Liver (tissue), 9 donors: ENCODE results near the gene TTLL5. TPM values are rescaled to one million over a fixed set of nuclear protein-coding genes. Genes with fewer than 3 reads are reported as not detected.

ENCODE experiments used
- DNase-seq: peaks from one replicate; pipeline ENCODE4 v3.0.0-alpha.2; 2017; ENCODE audit warnings: low spot score
- H3K27ac ChIP-seq, 2 donors: one replicate each; pipeline ENCODE4 v1.7.0; 2013; ENCODE audit warnings: inconsistent platforms in 2 of 2, low read length in 2 of 2, control low read depth in 1 of 2, low read depth in 1 of 2, mild to moderate bottlenecking in 1 of 2
- H3K27me3 ChIP-seq, 4 donors: one replicate each; pipeline versions ENCODE4 v1.6.1 to v1.7.0; 2013; ENCODE audit warnings: low read length in 3 of 4, inconsistent platforms in 1 of 4, mild to moderate bottlenecking in 1 of 4, moderate library complexity in 1 of 4; ENCODE audit not compliant: control insufficient read depth in 4 of 4, insufficient read depth in 4 of 4
- H3K36me3 ChIP-seq, 4 donors: one replicate each; pipeline versions ENCODE4 v1.6.1 to v1.7.0; 2013; ENCODE audit warnings: low read length in 3 of 4, mild to moderate bottlenecking in 3 of 4, low read depth in 1 of 4, moderate library complexity in 1 of 4; ENCODE audit not compliant: control insufficient read depth in 4 of 4, insufficient read depth in 3 of 4
- H3K4me1 ChIP-seq, 4 donors: one replicate each; pipeline versions ENCODE4 v1.6.1 to v1.7.0; 2013; ENCODE audit warnings: low read length in 3 of 4, mild to moderate bottlenecking in 3 of 4, moderate library complexity in 1 of 4; ENCODE audit not compliant: control insufficient read depth in 4 of 4, insufficient read depth in 4 of 4
- H3K4me3 ChIP-seq, 3 donors: one replicate each; pipeline versions ENCODE4 v1.6.1 to v1.7.0; 2013; ENCODE audit warnings: low read length in 3 of 3, control low read depth in 1 of 3, low read depth in 1 of 3, mild to moderate bottlenecking in 1 of 3
- H3K9ac ChIP-seq, 2 donors: one replicate each; pipeline ENCODE4 v1.7.0; 2013; ENCODE audit warnings: low read length in 2 of 2, mild to moderate bottlenecking in 2 of 2, moderate library complexity in 2 of 2, control low read depth in 1 of 2, low read depth in 1 of 2
- H3K9me3 ChIP-seq, 4 donors: one replicate each; pipeline versions ENCODE4 v1.6.1 to v1.7.0; 2013; ENCODE audit warnings: low read length in 3 of 4; ENCODE audit not compliant: control insufficient read depth in 4 of 4
- ATF3 ChIP-seq: IDR thresholded peaks from 2 replicates; pipeline ENCODE4 v1.6.1; 2016; ENCODE audit warnings: antibody characterized with exemption
- CTCF ChIP-seq: fragments of 150-350 bp; IDR thresholded peaks from 2 replicates; pipeline ENCODE4 v1.5.1; 2017; ENCODE audit warnings: improper control_type of control experiment, low read depth, low read length; ENCODE audit not compliant: missing input control
- EGR1 ChIP-seq, 2 donors: IDR thresholded peaks; 2 replicates each; pipeline ENCODE4 v1.6.1; 2016 to 2018; ENCODE audit warnings: antibody characterized with exemption in 2 of 2, low read depth in 2 of 2
- FOXA1 ChIP-seq: IDR thresholded peaks from 2 replicates; pipeline ENCODE4 v1.6.1; 2016; ENCODE audit warnings: antibody characterized with exemption
- FOXA2 ChIP-seq: IDR thresholded peaks from 2 replicates; pipeline ENCODE4 v1.6.1; 2016; ENCODE audit warnings: antibody characterized with exemption
- GABPA ChIP-seq, 2 donors: IDR thresholded peaks in 1 of 2; conservative IDR thresholded peaks in 1 of 2; 2 replicates each; pipeline ENCODE4 v1.6.1; 2016; ENCODE audit warnings: antibody characterized with exemption in 2 of 2, mild to moderate bottlenecking in 1 of 2, moderate library complexity in 1 of 2
- HNF4A ChIP-seq, 2 donors: conservative IDR thresholded peaks; 2 replicates each; pipeline ENCODE4 v1.6.1; 2016; ENCODE audit warnings: antibody characterized with exemption in 2 of 2, mild to moderate bottlenecking in 2 of 2
- HNF4G ChIP-seq: IDR thresholded peaks from 2 replicates; pipeline ENCODE4 v1.6.1; 2016; ENCODE audit warnings: antibody characterized with exemption
- JUND ChIP-seq, 2 donors: IDR thresholded peaks; 2 replicates each; pipeline ENCODE4 v1.6.1; 2016; ENCODE audit warnings: antibody characterized with exemption in 2 of 2
- MAX ChIP-seq: IDR thresholded peaks from 2 replicates; pipeline ENCODE4 v1.6.1; 2016; ENCODE audit warnings: antibody characterized with exemption
- NR2F2 ChIP-seq: IDR thresholded peaks from 2 replicates; pipeline ENCODE4 v1.6.1; 2016; ENCODE audit warnings: antibody characterized with exemption
- RAD21 ChIP-seq, 2 donors: IDR thresholded peaks; 2 replicates each; pipeline ENCODE4 v1.6.1; 2016; ENCODE audit warnings: antibody characterized with exemption in 2 of 2, mild to moderate bottlenecking in 2 of 2
- REST ChIP-seq: IDR thresholded peaks from 2 replicates; pipeline ENCODE4 v1.6.1; 2016; ENCODE audit warnings: antibody characterized with exemption, mild to moderate bottlenecking
- RXRA ChIP-seq, 2 donors: IDR thresholded peaks; 2 replicates each; pipeline ENCODE4 v1.6.1; 2017 to 2018; ENCODE audit warnings: antibody characterized with exemption in 2 of 2, mild to moderate bottlenecking in 1 of 2
- SP1 ChIP-seq: IDR thresholded peaks from 2 replicates; pipeline ENCODE4 v1.6.1; 2018; ENCODE audit warnings: antibody characterized with exemption, mild to moderate bottlenecking
- TAF1 ChIP-seq: conservative IDR thresholded peaks from 2 replicates; pipeline ENCODE4 v1.6.1; 2016; ENCODE audit warnings: antibody characterized with exemption, mild to moderate bottlenecking
- YY1 ChIP-seq: IDR thresholded peaks from 2 replicates; pipeline ENCODE4 v1.6.1; 2016; ENCODE audit warnings: antibody characterized with exemption, mild to moderate bottlenecking
- ZBTB33 ChIP-seq: IDR thresholded peaks from 2 replicates; pipeline ENCODE4 v1.6.1; 2016; ENCODE audit warnings: antibody characterized with exemption
- WGBS: extraction: QIAGEN DNeasy Blood & Tissue Kit; methylation state at CpG from one replicate; pipeline ENCODE4 v1.1.7; 2013; 5-methylcytosine and 5-hydroxymethylcytosine counted together
- polyA plus RNA-seq, 2 donors: library from polyadenylated mRNA; stranded (reverse) in 1 of 2; unstranded in 1 of 2; fragments of 200-250 nt in 1 of 2; fragments of >200 nt in 1 of 2; fragmentation: Nextera tagmentation in 1 of 2; extraction: Ambion mirVana in 1 of 2; gene quantifications; one replicate each; pipeline versions ENCODE4 v1.2.1 to v1.2.3, GENCODE V29; 2013 to 2015
- total RNA-seq, 2 donors: library from RNA; depleted of rRNA; stranded (reverse); fragments of >200 nt; gene quantifications; one replicate each; pipeline ENCODE4 v1.2.3, GENCODE V29; 2014
- donor health status: healthy.
- donor health status: healthy.
- donor health status: healthy.
- donor health status: healthy.
- donor health status: healthy.

TTLL5 gene
- total and polyA plus RNA-seq, 4 donors: 4.3 to 14.2 (median 9.8) TPM

GRCh38 chr14:75857199-75857598, 196.2 kb downstream of the TTLL5 start:
- H3K9me3 ChIP-seq: no peaks in the 10 kb centered on the region
- DNase-seq: no peak
- H3K9ac ChIP-seq: no peak overlapping the region
- no peaks in the 10 kb centered on the region for H3K4me1 ChIP-seq
- TF ChIP-seq EGR1 (IDR thresholded peaks at IDR 0.05; ENCODE audit: low read depth in 2 of 2) (no peak), ZBTB33 (no peak), GABPA (IDR thresholded peaks at IDR 0.05 in 1 of 2, conservative IDR thresholded peaks at IDR 0.05 in 1 of 2) (no peak), HNF4A (conservative IDR thresholded peaks at IDR 0.05) (no peak), NR2F2 (no peak), CTCF (no peak), HNF4G (no peak), RXRA (IDR thresholded peaks at IDR 0.05) (no peak), SP1 (no peak)
- H3K36me3 ChIP-seq: no peaks in the 10 kb centered on the region
- no peaks in the 10 kb centered on the region for H3K27me3 ChIP-seq
- WGBS: 97% methylated on average over 1 of the region's 1 CpG
- no peak overlapping the region for H3K27ac ChIP-seq
- H3K4me3 ChIP-seq: no peak overlapping the region

- H3K4me1 ChIP-seq: no peaks in the 10 kb centered on the region
- no peak overlapping the region for H3K9ac ChIP-seq
- no peak for TF ChIP-seq ZBTB33
- TF ChIP-seq NR2F2: no peak
- no peak for TF ChIP-seq RXRA (IDR thresholded peaks at IDR 0.05)
- TF ChIP-seq ATF3: no peak
- no peak for TF ChIP-seq TAF1
- no peak for TF ChIP-seq EGR1 (IDR thresholded peaks at IDR 0.05; ENCODE audit: low read depth in 2 of 2)
- no peak for TF ChIP-seq REST
- no peak for TF ChIP-seq CTCF
- no peak for TF ChIP-seq JUND (IDR thresholded peaks at IDR 0.05)
- TF ChIP-seq SP1: no peak
- no peak for TF ChIP-seq RAD21 (IDR thresholded peaks at IDR 0.05)
- TF ChIP-seq YY1: no peak
- TF ChIP-seq HNF4G: no peak
- no peak for TF ChIP-seq FOXA1
- no peak for TF ChIP-seq HNF4A (conservative IDR thresholded peaks at IDR 0.05)
- no peak for TF ChIP-seq FOXA2
- no peak for TF ChIP-seq MAX
- no peaks in the 10 kb centered on the region for H3K36me3 ChIP-seq
- H3K4me3 ChIP-seq: no peak overlapping the region
- H3K27me3 ChIP-seq: no peaks in the 10 kb centered on the region
- no peaks in the 10 kb centered on the region for H3K9me3 ChIP-seq
- WGBS: 38% methylated on average over 2 of the region's 2 CpGs
- no peak for DNase-seq
- no peak overlapping the region for H3K27ac ChIP-seq
These were observed 197.3 kb downstream of the TTLL5 start for GRCh38 chr14:75858362-75858761.
